Endothelial cell (in vitro differentiated cells): Measurements from ENCODE around the gene P3H2. TPM values are rescaled to one million over a fixed set of nuclear protein-coding genes. Genes with fewer than 3 reads are reported as not detected.

Source experiments
- DNase-seq: peaks from one replicate; pipeline ENCODE4 v3.0.0; 2021; ENCODE audit warnings: low spot score
- H3K27ac Mint-ChIP-seq: one replicate; pipeline ENCODE4 v1.8.0; 2021; ENCODE audit warnings: mixed read lengths, inconsistent platforms; ENCODE audit not compliant: unreplicated experiment
- H3K27me3 Mint-ChIP-seq: one replicate; pipeline ENCODE4 v1.8.0; 2021; ENCODE audit warnings: mild to moderate bottlenecking, moderate library complexity, mixed read lengths, inconsistent platforms; ENCODE audit not compliant: unreplicated experiment
- H3K36me3 Mint-ChIP-seq: one replicate; pipeline ENCODE4 v1.8.0; 2021; ENCODE audit warnings: mild to moderate bottlenecking, low read depth, mixed read lengths, inconsistent platforms; ENCODE audit not compliant: unreplicated experiment
- H3K4me1 Mint-ChIP-seq: one replicate; pipeline ENCODE4 v1.8.0; 2021; ENCODE audit warnings: mild to moderate bottlenecking, mixed read lengths, inconsistent platforms; ENCODE audit not compliant: unreplicated experiment
- H3K4me3 Mint-ChIP-seq: one replicate; pipeline ENCODE4 v1.8.0; 2021; ENCODE audit warnings: mild to moderate bottlenecking, mixed read lengths, inconsistent platforms; ENCODE audit not compliant: unreplicated experiment
- H3K9me3 Mint-ChIP-seq: one replicate; pipeline ENCODE4 v1.8.0; 2021; ENCODE audit warnings: mixed read lengths, inconsistent platforms; ENCODE audit not compliant: unreplicated experiment
- total RNA-seq: library from RNA; stranded (reverse); fragmentation: NEBNext Ultra II Directional; extraction: Animal tissue kit (Norgen Biotek cat#: 25700); gene quantifications from one replicate; pipeline ENCODE4 v1.2.1, GENCODE V29; 2021; ENCODE audit not compliant: unreplicated experiment
- TF ChIP-seq, protein P1 (sequence below): fragments of 200-600 bp; sonication (generic); IDR thresholded peaks from one replicate; pipeline ENCODE4 v1.5.0; 2021; ENCODE audit warnings: antibody characterized with exemption; ENCODE audit not compliant: unreplicated experiment

The P3H2 gene
- total RNA-seq, 1 donor from 2014 or later: 1.5 TPM

DNA sequence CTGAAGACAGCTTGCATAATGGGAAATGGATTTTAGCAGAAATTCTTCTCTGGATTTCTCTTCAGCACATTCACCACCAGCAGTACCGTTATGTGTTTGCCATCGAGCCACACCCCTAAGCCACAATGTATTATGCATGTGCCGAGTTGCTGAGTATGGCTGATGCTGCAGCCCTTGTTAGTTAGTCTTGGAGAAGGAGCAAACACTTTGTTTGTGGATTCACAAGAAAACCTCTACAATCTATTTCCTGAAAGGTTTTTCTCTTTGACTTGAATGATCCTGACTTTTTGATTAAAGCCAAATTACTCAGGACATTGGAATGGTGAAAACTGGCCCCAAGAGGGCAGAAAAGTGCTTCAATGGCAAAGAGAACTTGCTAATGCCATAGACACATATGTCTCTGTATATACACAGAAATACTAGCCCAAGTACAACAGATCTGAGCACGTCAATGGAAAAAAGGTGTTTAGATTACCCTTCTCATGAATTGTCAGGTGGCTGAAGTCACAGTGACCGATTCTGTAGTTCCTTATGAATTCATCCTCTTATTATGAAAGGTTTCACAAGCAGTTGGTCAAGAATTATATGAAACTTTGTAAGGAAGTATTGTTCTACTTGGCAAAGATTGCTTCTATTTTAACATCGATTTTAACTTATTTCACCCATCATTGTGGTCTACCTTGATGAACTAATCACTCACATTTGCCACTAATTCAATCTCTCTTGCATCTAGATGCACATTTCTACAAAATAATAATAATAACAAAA lies 103.0 kb downstream of the P3H2 start:
- DNase-seq: no peak
- TF ChIP-seq, protein P1, sequence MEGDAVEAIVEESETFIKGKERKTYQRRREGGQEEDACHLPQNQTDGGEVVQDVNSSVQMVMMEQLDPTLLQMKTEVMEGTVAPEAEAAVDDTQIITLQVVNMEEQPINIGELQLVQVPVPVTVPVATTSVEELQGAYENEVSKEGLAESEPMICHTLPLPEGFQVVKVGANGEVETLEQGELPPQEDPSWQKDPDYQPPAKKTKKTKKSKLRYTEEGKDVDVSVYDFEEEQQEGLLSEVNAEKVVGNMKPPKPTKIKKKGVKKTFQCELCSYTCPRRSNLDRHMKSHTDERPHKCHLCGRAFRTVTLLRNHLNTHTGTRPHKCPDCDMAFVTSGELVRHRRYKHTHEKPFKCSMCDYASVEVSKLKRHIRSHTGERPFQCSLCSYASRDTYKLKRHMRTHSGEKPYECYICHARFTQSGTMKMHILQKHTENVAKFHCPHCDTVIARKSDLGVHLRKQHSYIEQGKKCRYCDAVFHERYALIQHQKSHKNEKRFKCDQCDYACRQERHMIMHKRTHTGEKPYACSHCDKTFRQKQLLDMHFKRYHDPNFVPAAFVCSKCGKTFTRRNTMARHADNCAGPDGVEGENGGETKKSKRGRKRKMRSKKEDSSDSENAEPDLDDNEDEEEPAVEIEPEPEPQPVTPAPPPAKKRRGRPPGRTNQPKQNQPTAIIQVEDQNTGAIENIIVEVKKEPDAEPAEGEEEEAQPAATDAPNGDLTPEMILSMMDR: no peak
- Mint-ChIP-seq H3K4me3 (no peak overlapping the region), H3K4me1 (no peaks in the 10 kb centered on the region), H3K27ac (no peak overlapping the region), H3K9me3 (no peaks in the 10 kb centered on the region), H3K36me3 (no peaks in the 10 kb centered on the region), H3K27me3 (no peaks in the 10 kb centered on the region)

DNA sequence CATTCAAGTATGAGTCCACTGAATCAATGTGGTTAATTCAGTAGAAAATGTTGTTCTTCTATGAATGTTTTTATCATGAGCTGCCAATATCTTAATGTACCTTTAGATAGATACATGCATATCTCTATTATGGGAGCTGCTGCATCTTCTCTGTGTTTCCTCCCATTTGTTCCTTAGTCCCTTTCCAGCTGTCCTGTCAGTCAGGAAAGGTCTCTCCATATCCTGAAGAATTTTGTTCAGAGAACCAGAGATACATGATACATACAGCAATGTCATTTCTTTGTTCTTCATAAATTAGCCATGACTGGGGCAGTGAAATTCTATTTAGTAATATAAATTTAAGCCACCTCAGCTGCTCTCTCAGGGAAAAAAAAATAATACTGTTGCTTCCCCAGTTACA lies 103.7 kb downstream of the P3H2 start:
- Mint-ChIP-seq H3K27me3 (no peaks in the 10 kb centered on the region), H3K27ac (no peak overlapping the region), H3K9me3 (no peaks in the 10 kb centered on the region), H3K36me3 (no peaks in the 10 kb centered on the region), H3K4me1 (peaks cover 7% of the 10 kb centered on the region), H3K4me3 (no peak overlapping the region)
- no peak for DNase-seq
- TF ChIP-seq, protein P1: no peak

DNA sequence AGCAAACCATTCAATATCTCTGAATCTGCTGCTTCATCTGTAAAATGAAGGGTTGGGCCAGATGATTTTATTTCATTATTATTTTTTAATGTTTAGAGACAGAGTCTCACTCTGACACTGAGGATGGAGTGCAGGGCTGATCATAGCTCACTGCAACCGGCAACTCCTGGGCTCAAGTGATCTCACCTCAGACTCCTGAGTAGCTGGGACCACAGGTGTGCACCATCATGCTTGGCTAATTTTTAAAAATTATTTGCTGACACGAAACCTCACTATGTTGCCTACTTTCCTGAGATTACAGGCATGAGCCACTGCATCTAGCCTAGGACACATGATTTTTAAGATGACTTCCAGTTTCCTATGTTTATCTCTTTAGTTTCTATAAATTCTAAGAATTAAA lies 105.8 kb downstream of the P3H2 start:
- Mint-ChIP-seq H3K4me1 (peaks cover 18% of the 10 kb centered on the region), H3K27ac (no peak overlapping the region), H3K4me3 (no peak overlapping the region), H3K9me3 (no peaks in the 10 kb centered on the region), H3K36me3 (no peaks in the 10 kb centered on the region), H3K27me3 (no peaks in the 10 kb centered on the region)
- DNase-seq: no peak
- TF ChIP-seq, protein P1: no peak

DNA sequence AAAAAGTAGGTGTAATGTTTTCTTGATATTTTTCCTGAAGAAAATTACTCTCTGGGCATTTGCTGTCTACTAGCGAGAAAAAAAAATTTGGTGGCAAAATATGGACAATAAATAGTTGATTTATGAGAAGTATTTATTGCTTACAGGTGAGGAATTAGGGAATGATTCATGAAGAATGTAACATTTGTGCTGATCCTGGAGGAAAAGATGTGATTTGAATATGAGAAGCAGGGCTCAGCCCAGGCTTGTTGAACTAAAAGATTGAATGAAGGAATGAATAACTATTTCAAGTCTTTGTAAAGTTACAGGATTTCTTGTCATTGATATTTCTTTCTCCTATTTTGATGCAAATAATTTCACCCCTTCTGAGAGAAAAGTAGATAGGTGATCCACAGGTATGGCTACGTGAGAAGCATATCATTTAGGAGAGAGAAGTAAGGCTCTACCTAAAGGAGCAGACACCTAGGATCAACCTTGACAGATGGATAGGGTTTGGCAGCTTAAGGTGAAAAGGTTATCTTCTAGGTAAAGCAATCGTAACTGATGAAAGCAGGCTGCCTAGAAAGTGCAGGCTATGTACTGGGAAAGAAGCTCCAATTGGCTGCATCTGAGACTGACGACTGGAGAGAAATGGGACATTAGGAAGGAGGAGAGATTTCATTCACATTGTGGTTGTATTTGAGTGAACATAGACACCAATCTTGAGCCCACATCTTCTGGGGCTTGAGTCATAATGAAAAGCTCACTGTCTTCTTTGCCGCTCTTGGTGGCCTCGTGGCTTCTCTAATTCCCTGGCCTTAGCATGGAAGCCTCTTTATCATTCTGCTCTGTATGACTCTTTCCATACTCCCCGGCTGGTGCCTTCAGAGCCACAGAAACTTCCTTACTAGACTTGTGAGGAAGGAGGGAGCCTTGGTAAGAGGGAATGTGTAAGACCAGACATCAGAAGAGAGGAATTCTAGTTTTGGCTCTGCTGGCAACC lies 106.5 kb downstream of the P3H2 start:
- Mint-ChIP-seq H3K36me3 (no peaks in the 10 kb centered on the region), H3K27ac (no peak overlapping the region), H3K4me1 (peaks cover 18% of the 10 kb centered on the region), H3K27me3 (no peaks in the 10 kb centered on the region), H3K9me3 (no peaks in the 10 kb centered on the region), H3K4me3 (no peak overlapping the region)
- TF ChIP-seq, protein P1: no peak
- no peak for DNase-seq
